GM21381 (cell line): ENCODE results near the gene EZR.
A peak's percentile ranks its signal among the peaks of the same experiment; 100 is the strongest.
"Not testable (repeated sequence)": the region's sequence is repeated elsewhere in the genome, so short reads cannot be mapped to it uniquely, and the experiment has no call there.

Experiments
- ATAC-seq: cut with Tn5 transposase; IDR thresholded peaks from one replicate; pipeline ENCODE4 v1.9.1; 2021; ENCODE audit warnings: mild to moderate bottlenecking, moderate library complexity; ENCODE audit not compliant: unreplicated experiment

EZR gene

DNA sequence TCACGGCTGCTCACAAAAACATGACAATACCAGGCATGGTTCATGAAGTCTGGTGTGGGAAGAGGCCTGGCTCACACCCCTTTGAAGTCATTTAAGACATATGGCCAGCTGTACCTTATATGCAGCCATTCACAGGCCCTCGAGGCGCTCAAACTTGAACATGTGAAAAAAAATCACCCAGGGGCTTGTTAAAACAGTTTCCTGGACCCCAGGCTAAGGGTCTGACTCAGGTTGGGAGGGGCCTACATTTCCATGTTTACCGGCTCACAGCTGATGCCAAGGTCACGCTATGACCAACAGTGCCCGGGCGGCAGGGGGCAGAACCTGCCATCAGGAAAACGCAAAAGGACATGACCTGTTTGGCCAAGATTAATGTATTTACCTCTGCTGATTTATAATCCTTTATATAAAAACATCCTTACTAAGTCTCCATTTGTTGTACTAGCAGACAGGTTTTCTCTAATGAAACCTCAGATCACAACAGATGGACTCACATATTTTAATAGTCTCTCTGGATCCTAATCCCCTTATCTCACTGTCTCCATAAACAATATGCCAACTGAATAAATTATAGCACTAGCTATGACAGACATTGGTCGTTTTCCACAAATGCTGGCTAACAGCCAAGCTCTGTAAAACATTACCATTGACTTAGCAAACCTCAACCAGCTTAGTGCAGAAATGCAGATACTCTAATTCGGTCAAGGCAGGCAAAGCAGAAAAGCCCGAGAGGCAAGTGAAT, 19.9 kb downstream of the EZR start:
- no peak for ATAC-seq

DNA sequence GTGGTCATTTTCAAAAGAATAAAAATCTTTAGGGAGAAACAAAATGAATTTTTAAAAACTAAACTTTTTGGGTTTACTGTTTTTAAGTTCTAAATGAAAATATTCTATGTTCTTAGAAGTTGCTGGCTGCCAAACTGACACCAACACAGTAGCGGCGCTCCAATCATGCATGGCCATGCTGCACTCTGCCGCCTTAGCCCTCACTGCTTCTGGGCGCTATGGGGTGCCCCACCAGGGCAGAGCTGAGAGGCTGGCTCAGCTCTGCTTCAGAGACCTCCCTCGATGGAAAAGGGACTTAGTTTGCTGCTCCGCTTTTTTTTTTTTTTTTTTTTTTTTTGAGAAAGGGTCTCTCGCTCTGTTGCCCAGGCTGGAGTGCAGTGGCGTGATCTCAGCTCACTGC, 20.9 kb downstream of the EZR start:
- ATAC-seq = no peak

DNA sequence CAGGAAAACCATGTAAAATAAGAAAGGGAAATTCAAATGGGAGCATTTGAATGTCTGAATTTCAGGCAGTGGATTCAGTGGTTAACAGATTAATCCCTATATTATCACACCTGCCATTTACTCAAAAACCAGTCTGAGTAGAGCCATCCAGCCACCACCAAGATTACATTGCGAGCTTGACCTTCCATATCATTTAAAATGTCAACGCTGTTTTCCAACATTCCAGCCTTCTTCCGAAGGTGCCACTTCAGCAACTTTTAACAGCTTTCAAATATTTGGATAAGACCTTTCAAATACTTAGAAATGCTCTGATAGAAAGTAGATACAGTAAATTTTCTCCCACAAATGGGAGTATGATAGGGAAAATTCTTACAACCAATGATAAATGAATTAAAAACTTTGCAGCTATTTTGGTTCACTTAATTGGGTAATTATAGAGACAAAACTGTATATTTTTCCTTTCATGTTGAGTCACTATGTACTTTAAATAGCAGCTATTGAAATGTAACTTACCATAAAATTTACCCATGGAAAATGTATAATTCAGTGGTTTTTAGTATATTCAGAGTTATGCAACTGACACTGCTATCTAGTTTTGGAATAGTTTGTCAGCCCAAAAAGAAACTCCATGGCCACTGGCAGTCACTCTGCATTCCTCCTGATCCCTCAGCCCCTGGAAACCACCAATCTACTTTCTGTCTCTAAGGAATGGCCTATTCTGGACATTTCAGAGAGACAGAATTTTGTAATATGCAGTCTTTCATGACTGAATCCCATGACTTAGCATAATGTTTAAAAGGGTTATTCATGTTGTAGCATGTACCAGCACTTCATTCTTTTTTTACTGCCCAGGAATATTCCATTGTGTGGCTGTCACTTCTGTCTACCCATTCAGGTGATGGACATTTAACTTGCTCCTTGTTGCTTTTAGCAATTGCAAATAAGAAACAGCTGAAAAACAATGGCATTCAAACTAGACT, 21.5 kb downstream of the EZR start:
- no peak for ATAC-seq

DNA sequence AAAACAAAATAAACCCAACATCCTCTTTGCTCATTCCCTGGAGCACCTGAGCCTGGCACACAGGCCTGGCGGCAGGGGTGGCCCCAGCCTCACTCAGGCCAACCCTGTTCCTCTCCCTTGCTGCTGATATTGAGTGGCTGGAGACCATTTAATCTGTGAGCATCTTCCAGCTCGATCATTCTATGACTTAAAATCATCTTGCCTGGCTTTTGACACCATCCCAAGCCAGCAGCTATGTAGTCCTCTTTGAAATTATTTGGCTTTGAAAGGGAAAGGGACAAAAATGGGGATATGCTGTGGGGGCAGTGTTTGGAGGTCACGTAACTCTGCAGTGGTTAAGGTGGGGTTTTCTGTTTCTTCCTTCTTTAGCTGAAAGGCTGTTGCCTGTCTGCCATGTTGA, 22.8 kb downstream of the EZR start:
- no peak for ATAC-seq

DNA sequence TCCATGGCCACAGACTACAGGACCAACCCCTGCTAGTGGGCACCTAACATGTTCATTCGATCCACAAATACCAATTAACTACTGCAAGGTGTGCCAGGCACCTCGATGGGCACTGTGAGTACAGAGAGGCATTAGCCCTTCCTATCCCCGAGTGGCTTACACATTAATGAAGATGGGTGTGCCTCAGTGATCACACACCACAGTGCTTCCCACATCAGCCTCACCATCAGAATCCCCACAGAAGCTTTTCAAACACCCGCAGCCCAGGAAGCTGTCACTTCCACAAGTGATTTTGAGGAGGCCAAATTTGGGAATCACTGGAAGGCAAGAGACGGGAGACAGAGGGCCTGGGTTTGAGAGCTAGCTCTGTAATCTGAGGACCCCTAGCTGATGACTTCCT, 23.7 kb downstream of the EZR start:
- no peak for ATAC-seq

DNA sequence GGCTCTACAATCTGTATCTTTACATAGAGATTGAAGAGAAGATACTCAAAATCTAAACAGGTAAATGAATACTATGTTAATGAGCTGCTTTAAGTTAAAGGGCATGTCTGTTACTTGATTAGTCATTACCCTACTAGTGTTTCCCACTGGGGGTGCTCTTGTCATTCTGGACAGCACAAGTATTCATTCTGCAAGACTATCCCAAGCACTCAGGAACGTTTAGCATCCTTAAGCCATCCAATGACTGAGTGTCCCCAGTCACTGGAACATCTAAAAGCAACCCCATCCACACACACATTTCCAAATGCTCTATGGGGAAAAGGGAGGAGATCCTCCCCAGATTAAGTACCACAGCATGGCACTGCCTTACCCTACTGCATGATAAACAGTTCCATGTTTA, 25.7 kb downstream of the EZR start:
- no peak for ATAC-seq

DNA sequence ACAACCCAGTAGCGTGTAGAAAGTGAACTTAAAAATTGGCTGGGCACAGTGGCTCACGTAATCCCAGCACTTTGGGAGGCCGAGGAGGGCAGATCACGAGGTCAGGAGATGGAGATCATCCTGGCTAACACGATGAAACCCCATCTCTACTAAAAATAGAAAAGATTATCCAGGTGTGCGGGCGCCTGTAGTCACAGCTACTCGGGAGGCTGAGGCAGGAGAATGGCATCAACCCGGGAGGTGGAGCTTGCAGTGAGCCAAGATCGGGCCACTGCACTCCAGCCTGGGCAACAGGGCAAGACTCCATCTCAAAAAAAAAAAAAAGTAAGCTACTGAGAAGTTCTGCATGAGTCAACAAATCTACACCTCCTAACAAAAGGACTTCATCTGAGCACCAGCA, 26.7 kb downstream of the EZR start:
- not testable (repeated sequence) for ATAC-seq

DNA sequence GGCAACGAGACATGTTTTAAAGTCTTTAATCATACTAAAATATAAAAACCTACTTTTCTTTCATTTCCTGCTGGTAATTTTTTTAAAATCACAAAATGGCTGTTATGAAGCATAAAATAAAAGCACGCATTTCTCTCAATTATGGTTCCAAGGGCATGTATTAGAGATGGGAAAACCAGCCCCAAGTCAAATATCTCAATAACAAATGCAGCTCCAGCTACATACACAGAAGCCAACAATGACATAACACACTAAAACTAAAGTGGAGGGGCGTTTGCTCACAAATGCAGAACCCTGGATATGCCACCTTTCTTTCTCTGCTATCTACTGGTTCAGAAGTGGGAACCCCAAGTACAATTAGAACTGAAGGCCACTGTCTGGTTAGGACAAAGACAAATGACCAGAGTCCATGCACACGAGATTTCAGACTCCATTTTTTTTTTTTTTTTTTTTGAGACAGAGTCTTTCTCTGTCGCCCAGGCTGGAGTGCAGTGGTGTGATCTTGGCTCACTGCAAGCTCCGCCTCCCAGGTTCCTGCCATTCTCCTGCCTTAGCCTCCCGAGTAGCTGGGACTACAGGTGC, 27.8 kb downstream of the EZR start:
- ATAC-seq = no peak

DNA sequence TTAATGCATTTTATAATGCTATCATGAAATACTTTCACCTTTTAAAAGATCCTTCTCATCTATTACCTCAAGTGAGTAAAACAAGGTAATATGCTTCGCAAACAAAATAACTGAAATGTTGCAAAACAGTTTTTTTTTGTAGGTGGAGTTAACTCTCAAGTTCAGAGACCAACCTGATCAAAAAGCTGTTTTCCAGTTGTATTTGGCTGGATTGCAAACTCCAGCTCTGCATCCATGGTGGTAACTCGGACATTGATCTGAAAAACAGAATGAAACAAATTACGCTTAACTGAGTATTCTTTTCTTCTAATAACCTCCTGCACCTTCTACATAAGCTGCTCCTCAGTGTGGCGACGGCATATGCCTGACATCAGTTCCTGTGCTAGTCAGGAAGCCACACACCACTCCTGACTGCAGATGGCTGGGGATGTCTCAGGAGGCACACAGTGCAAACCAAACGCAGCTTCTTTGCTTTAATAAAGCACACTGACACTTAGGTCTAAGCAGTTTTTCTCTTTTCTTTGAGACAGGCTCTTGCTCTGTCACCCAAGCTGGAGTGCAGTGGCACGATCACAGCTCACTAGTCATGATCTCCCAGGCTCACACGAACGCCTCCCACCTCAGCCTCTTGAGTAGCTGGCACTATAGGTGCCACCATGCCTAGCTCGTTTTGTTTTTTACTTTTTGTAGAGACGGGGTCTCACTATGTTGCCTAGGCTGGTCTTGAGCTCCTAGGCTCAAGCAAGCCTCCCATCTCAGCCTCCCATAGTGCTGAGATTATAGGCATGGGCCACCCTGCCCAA, 29.9 kb downstream of the EZR start:
- peak; percentile 52 for ATAC-seq

DNA sequence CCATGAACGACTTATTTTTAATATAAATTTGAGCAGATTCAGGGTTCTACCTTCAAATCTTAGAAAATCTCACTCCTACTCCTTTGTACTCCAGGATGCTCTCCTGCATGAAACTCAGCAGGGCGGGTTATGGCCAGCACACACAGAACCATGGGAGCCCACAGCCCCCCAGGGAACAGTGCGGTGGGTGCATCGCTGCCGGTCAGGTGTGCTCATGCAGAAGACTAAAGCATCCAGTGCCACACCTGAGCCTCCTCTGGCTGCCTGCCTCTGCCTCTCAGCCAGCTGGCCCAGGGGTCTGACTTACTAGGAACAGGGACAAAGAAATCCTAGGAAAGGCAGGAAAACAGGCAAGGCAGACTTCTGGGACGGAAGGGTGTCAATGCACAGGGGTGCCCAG, 31.8 kb downstream of the EZR start:
- no peak for ATAC-seq

DNA sequence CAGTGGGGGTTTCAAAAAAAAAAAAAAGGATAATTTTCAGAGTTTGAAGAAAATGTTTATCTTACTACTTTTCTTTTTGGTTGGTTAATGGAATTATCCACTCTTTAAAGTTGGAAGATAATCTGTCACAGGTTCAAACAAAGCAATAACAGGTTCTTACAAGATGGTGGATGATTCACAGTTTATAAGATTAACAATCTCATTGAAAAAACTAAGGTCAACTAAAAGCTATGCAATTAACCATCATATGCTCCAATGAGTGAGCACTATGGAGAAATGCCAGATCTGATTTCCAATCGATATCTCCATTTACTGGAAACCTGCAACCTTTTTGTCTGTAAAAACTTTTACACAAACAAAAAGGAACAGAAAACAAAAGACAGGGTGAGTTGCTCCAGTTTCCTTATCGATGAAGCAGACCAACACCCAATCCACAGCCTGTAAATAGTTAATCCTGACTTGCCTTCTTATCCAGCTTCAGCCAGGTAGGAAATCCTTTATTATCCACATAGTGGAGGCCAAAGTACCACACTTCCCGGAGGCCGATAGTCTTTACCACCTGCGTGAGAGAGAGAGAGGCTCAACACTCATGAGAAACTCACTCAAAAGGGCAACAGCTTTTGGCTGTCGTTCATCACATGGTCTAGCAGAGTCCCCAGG, 32.4 kb downstream of the EZR start:
- no peak for ATAC-seq

DNA sequence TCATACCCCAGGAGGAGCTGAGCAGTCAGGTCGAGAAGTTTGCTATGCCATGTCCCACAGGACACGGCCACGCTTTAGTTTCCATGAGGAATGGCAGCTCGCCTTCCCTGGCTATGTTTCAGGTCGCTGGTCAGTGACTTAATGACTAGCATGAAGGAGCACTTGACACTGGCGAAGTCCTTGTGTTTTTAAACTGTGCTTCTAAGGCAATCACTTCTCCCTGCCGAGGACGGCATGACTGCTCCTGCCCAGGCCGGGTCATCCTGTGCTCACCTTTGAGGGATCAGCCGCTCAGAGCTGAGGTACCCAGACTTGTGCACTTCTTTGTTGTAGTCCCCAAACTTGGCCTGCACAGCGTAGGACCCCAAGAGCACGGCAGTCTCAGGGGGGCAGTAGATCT, 34.1 kb downstream of the EZR start:
- ATAC-seq = no peak

DNA sequence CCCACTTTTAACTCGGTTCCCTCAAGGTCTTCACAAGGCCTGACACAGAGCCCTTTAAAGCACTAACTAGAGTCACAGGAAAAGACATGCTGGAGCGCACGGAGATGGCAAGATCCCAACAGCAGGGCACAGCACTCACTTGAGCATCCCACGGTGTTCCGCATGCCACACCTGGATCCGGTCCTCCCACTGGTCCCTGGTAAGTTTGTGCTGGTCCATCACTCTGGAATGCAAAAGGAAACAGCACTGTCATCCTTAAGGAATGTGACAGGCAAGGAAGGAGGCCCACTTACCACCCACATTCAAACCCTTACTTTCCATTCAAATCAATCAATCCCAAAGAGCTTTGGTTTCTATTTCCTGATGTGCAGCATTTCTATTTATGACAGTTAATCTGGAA, 34.7 kb downstream of the EZR start:
- no peak for ATAC-seq

DNA sequence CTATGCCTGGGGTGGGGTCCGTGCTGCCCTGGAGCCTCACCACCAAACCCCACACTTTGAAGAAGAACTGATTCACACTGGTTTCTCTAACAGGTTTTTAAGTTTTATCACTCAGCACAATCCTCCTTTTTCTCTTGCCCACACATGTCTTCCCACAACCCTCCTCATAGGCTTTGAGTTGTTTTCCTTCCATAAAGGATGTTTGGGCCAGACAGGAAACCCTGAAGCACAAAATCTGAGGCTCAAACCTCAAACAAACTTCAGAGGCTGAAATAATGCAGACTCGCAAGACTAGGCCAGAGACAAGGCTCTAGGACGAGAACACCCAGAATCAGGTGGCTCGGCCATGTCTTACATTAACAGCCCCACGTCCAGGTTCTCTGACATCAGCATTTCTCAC, 35.3 kb downstream of the EZR start:
- ATAC-seq = no peak

DNA sequence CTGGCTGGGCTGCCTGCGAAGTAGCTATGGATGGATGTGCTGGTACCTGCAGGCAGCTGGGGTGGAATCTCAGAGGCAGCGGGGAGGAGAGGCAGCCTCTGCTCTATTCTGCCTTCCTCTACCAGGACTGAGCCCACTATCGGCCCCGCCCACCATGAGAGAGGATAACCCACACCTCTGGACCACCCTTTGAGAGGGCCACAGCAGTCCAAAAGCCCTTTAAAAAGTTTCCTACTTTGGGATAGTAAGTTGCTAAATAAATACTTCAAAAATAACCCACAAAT, 36.1 kb downstream of the EZR start:
- no peak for ATAC-seq

DNA sequence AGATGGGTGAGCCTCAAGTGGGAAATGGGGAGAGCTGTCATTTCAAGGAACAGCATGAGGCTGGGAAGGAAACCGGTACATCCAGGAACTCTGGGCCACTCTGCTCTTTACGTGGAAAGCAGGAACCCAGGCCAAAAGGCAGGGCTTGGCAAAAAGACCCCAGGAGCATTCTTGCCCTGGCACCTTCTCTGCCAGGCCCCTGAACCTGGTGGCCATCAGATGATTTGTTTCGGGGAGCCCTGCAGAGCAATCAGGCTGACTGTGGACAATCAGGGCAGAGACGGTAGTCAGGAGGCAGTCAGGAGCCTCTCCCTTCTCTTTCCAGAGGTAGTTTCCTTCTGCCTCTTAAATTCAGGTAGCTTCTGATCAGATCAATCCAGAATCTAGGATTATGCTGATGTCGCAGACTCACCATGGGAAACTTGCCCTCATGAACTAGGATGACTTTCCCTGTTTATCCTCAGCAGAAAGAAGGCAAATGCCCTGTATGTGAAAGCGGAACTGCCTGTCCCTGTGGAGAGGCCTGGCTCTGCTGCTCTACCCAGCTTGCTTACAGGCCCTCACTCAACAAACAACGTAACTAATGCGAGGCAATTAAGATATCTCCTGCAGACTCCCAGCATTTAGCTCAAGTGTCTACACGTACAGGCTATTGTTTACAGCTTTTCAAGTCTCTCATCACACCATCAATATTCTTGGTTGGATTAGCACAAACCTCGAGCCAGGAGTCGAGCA, 36.6 kb downstream of the EZR start:
- no peak for ATAC-seq

DNA sequence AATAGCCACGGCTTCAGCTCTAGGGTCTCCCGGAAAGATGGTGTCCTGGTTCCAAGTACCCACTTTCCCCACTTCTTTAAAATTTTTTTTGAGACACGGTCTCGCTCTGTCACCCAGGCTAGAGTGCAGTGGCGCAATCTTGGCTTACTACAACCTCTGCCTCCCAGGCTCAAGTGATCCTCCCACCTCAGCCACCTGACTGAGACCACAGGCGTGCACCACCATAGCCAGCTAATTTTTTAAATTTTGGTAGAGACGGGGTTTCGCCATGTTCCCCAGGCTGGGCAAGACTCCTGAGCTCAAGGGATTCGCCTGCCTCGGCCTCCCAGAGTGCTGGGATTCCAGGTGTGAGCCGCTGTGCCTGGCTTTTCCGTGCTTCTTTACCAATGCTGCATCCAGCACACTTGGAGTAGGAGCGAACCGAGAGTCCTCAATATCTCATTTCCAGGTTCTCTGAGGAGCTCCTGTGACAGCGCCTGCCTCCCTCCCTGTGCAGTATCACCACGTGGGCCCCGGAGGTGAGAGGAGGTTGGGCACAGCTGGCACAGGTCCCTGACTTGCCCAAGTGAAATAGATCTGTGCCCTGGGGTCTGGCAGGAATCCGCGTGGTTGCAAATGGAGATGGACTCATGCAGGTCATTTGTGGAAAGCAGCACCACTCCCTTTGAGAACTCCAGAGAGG, 37.3 kb downstream of the EZR start:
- ATAC-seq = no peak

DNA sequence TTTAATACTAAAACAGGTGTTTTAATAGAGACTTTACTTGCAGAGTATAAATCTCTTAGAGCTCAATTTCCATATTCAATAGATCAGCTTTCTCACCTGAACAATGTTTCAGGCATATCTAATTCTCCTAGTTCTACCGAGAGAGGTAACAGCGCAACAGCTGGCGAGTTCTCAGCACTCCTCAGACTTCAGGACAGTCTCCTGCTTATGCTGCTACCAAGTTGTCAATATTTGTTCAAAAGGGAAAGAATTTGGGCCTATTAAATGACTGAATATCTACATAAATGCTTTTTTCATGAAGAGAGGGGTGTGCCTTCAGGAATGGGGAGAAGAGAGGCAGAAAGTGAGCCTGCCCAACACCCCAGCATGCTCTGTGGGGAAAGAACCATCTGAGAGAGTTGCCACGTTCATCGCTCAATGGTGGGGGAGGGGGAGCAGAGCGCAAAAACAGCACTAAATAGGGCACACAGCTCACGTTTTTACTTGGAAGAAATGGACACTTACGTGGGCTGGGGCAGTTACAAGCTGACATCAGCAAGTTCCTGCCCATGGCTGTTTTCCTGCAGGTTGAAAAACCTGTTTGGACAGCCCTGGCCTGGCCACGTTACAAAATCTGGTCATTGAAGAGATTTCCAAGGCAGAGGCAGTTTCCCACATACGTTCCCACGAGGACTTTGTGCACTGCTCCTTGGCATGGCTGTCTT, 38.0 kb downstream of the EZR start:
- no peak for ATAC-seq
